WTC11 (cell line): Measurements from ENCODE around the gene AQP11. TPM values are rescaled to one million over a fixed set of nuclear protein-coding genes. Genes with fewer than 3 reads are reported as not detected.

Experiments used
- ATAC-seq: fragments of 200-7000 bp; cut with Tn5 transposase; 2 replicates; pipeline ENCODE4 v1.10.0; 2021; ENCODE audit warnings: mild to moderate bottlenecking, moderate library complexity
- CTCF ChIA-PET: fragments of 300-600 bp; sonication (Branson Sonifier 250); formaldehyde crosslinking; loops from one replicate; lab custom pipeline; 2021; ENCODE audit warnings: antibody characterized with exemption; lab: Charles Lee
- POLR2A ChIA-PET: fragments of 350-600 bp; sonication (Branson Sonifier 250); formaldehyde crosslinking; loops from one replicate; lab custom pipeline; 2021; ENCODE audit warnings: antibody characterized with exemption; lab: Charles Lee
- DNase-seq: peaks from one replicate; pipeline ENCODE4 v3.0.0; 2021; ENCODE audit warnings: low spot score
- H3K27ac Mint-ChIP-seq: 2 replicates; pipeline ENCODE4 v1.8.0; 2021; ENCODE audit warnings: mixed read lengths
- H3K27me3 Mint-ChIP-seq: 2 replicates; pipeline ENCODE4 v1.8.0; 2021; ENCODE audit warnings: low read depth, mild to moderate bottlenecking, moderate library complexity, mixed read lengths
- H3K36me3 Mint-ChIP-seq: 2 replicates; pipeline ENCODE4 v1.8.0; 2021; ENCODE audit warnings: mixed read lengths
- H3K4me1 Mint-ChIP-seq: 2 replicates; pipeline ENCODE4 v1.8.0; 2022; ENCODE audit warnings: mixed read lengths
- H3K4me3 Mint-ChIP-seq: 2 replicates; pipeline ENCODE4 v1.8.0; 2021; ENCODE audit warnings: mild to moderate bottlenecking, moderate library complexity, mixed read lengths
- H3K9me3 Mint-ChIP-seq: 2 replicates; pipeline ENCODE4 v1.8.0; 2021; ENCODE audit warnings: mixed read lengths
- ARID4B ChIP-seq: sonication (generic); formaldehyde crosslinking; IDR thresholded peaks from 2 replicates; pipeline ENCODE4 v1.8.0; 2023; ENCODE audit warnings: missing genetic modification reagents, mild to moderate bottlenecking, borderline replicate concordance
- ATF1 ChIP-seq: sonication (generic); formaldehyde crosslinking; IDR thresholded peaks from 2 replicates; pipeline ENCODE4 v1.8.1; 2023; ENCODE audit warnings: mild to moderate bottlenecking, moderate library complexity, missing genetic modification reagents
- CDX4 ChIP-seq: fragments of 250-450 bp; sonication (Bioruptor Pico); IDR thresholded peaks from 2 replicates; pipeline ENCODE4 v1.9.0; 2021; ENCODE audit warnings: moderate library complexity, mild to moderate bottlenecking, inconsistent platforms, borderline replicate concordance
- CREB1 ChIP-seq: sonication (generic); formaldehyde crosslinking; IDR thresholded peaks from 2 replicates; pipeline ENCODE4 v1.8.0; 2023; ENCODE audit warnings: mild to moderate bottlenecking, missing genetic modification reagents
- FOXP1 ChIP-seq: sonication (generic); formaldehyde crosslinking; IDR thresholded peaks from 2 replicates; pipeline ENCODE4 v1.8.0; 2022; ENCODE audit warnings: missing genetic modification reagents, mild to moderate bottlenecking, moderate library complexity, borderline replicate concordance
- GABPB1 ChIP-seq: sonication (generic); formaldehyde crosslinking; IDR thresholded peaks from 2 replicates; pipeline ENCODE4 v1.8.1; 2023; ENCODE audit warnings: mild to moderate bottlenecking, missing genetic modification reagents
- KAT7 ChIP-seq: sonication (generic); formaldehyde crosslinking; IDR thresholded peaks from 2 replicates; pipeline ENCODE4 v1.8.1; 2023; ENCODE audit warnings: missing genetic modification reagents, mild to moderate bottlenecking, borderline replicate concordance
- NR1H2 ChIP-seq: sonication (generic); formaldehyde crosslinking; IDR thresholded peaks from 2 replicates; pipeline ENCODE4 v1.9.0; 2021; ENCODE audit warnings: mild to moderate bottlenecking, moderate library complexity, missing genetic modification reagents
- PREB ChIP-seq: sonication (generic); formaldehyde crosslinking; IDR thresholded peaks from 2 replicates; pipeline ENCODE4 v1.8.1; 2022; ENCODE audit warnings: mild to moderate bottlenecking, missing genetic modification reagents, moderate library complexity, borderline replicate concordance
- SP1 ChIP-seq: sonication (generic); formaldehyde crosslinking; conservative IDR thresholded peaks from 2 replicates; pipeline ENCODE4 v1.8.1; 2022; ENCODE audit warnings: missing genetic modification reagents
- TEAD1 ChIP-seq: sonication (generic); formaldehyde crosslinking; IDR thresholded peaks from 2 replicates; pipeline ENCODE4 v1.8.0; 2022; ENCODE audit warnings: mild to moderate bottlenecking, missing genetic modification reagents
- ZBTB43 ChIP-seq: sonication (generic); formaldehyde crosslinking; IDR thresholded peaks from 2 replicates; pipeline ENCODE4 v1.8.1; 2023; ENCODE audit warnings: mild to moderate bottlenecking, missing genetic modification reagents
- ZNF423 ChIP-seq: fragments of 250-450 bp; sonication (Bioruptor Pico); IDR thresholded peaks from 2 replicates; pipeline ENCODE4 v2.1.2; 2022; ENCODE audit warnings: mild to moderate bottlenecking, moderate library complexity
- ZNF532 ChIP-seq: fragments of 250-450 bp; sonication (Bioruptor Pico); IDR thresholded peaks from 2 replicates; pipeline ENCODE4 v1.9.0; 2021; ENCODE audit warnings: mild to moderate bottlenecking, borderline replicate concordance
- total RNA-seq: library from RNA; stranded (reverse); gene quantifications from 3 replicates; pipeline ENCODE4 v1.2.3, GENCODE V29; 2021
- TF ChIP-seq, protein P1 (sequence below): sonication (generic); formaldehyde crosslinking; IDR thresholded peaks from 2 replicates; pipeline ENCODE4 v1.8.0; 2022; ENCODE audit warnings: mild to moderate bottlenecking, missing genetic modification reagents

Gene AQP11
- total RNA-seq, 1 experiment from 2014 or later, result 1.2 TPM

GRCh38 chr11:77642228-77642627, 52.5 kb downstream of the AQP11 start (continued):
- no peak for TF ChIP-seq ZNF532 (CRISPR knock-in tag)
- no peak for TF ChIP-seq TEAD1
- TF ChIP-seq GABPB1 (CRISPR knock-in tag), result no peak
- TF ChIP-seq ZNF423 (CRISPR knock-in tag), result no peak
- TF ChIP-seq, protein P1, sequence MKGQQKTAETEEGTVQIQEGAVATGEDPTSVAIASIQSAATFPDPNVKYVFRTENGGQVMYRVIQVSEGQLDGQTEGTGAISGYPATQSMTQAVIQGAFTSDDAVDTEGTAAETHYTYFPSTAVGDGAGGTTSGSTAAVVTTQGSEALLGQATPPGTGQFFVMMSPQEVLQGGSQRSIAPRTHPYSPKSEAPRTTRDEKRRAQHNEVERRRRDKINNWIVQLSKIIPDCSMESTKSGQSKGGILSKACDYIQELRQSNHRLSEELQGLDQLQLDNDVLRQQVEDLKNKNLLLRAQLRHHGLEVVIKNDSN (CRISPR knock-in tag), result no peak
- no peak for TF ChIP-seq ZBTB43 (CRISPR knock-in tag)
- TF ChIP-seq FOXP1 (CRISPR knock-in tag), result no peak
- TF ChIP-seq CDX4 (CRISPR knock-in tag), result no peak
- no peak for TF ChIP-seq ARID4B (CRISPR knock-in tag)
- TF ChIP-seq ATF1 (CRISPR knock-in tag), result no peak

DNA sequence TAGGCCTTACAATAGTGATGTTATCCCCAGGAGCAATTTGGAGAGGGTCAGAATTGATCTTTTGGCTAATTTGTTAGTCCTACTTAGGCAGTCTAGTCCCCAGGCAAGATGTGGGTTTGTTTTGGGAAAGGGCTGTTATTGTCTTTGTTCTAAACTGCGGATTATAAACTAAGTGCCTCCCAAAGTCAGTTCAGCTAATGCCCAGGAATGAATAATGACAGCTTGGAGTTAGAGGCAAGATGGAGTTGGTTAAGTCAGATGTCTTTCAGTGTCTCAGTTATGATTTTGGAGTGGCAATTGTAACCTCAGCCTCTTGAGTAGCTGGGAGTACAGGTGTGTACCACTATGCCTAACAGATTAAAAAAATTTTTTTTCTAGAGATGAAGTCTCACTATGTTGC, 55.1 kb downstream of the AQP11 start:
- CTCF ChIA-PET, result no interaction called here
- no peak for ATAC-seq
- POLR2A ChIA-PET, result no interaction called here
- no peak for TF ChIP-seq NR1H2
- no peak for TF ChIP-seq SP1 (CRISPR knock-in tag)
- no peak for TF ChIP-seq KAT7 (CRISPR knock-in tag)
- no peak for TF ChIP-seq ZNF532 (CRISPR knock-in tag)
- no peak for TF ChIP-seq PREB (CRISPR knock-in tag)
- no peak for TF ChIP-seq ATF1 (CRISPR knock-in tag)
- TF ChIP-seq TEAD1, result no peak
- no peak for TF ChIP-seq CREB1 (CRISPR knock-in tag)
- no peak for TF ChIP-seq CDX4 (CRISPR knock-in tag)

More for the DNA sequence above, 55.1 kb downstream of the AQP11 start:
- Mint-ChIP-seq H3K4me1 (peaks cover 5% of the 10 kb centered on the region; the same call in 1 of the 2 replicates), H3K36me3 (no peaks in the 10 kb centered on the region), H3K9me3 (peaks cover 8% of the 10 kb centered on the region), H3K27me3 (peaks cover 2% of the 10 kb centered on the region; the same call in 1 of the 2 replicates), H3K27ac (no peak overlapping the region), H3K4me3 (no peak overlapping the region)
- DNase-seq, result no peak
